AG08395 (cell line): ENCODE results near the gene PEX10.

Experiments used
- DNase-seq: peaks from one replicate; pipeline ENCODE4 v3.0.0; 2012; ENCODE audit warnings: mixed read lengths, low spot score

The PEX10 gene

GRCh38 chr1:2425892-2426291 is 13.5 kb upstream of the PEX10 start:
- no peak for DNase-seq

GRCh38 chr1:2422523-2422922 is 10.2 kb upstream of the PEX10 start:
- no peak for DNase-seq

- no peak for DNase-seq
These were observed 7.1 kb upstream of the PEX10 start for GRCh38 chr1:2419416-2419815.

GRCh38 chr1:2418791-2419320 is 6.5 kb upstream of the PEX10 start:
- DNase-seq = no peak

GRCh38 chr1:2417833-2418225 is 5.5 kb upstream of the PEX10 start:
- no peak for DNase-seq

GRCh38 chr1:2417083-2417832 is 4.9 kb upstream of the PEX10 start:
- DNase-seq = no peak

- DNase-seq = no peak
These were observed 4.0 kb upstream of the PEX10 start for GRCh38 chr1:2416403-2416802.

GRCh38 chr1:2415801-2416208 is 3.4 kb upstream of the PEX10 start:
- no peak for DNase-seq

GRCh38 chr1:2415337-2415736 is 3.0 kb upstream of the PEX10 start:
- DNase-seq = no peak

GRCh38 chr1:2414297-2414958 is 2.1 kb upstream of the PEX10 start:
- peak; percentile 87 for DNase-seq

- DNase-seq = no peak
These were observed 1.3 kb upstream of the PEX10 start for GRCh38 chr1:2413495-2414296.

- DNase-seq = peak; percentile 62
These were observed 570 bp upstream of the PEX10 start for GRCh38 chr1:2412773-2413494.

GRCh38 chr1:2411801-2412394 is 466 bp downstream of the PEX10 start:
- no peak for DNase-seq

GRCh38 chr1:2409745-2410144 is 2.6 kb downstream of the PEX10 start:
- DNase-seq = no peak

- DNase-seq = no peak
These were observed 3.5 kb downstream of the PEX10 start for GRCh38 chr1:2408859-2409276.

- no peak for DNase-seq
These were observed 3.9 kb downstream of the PEX10 start for GRCh38 chr1:2408456-2408855.

GRCh38 chr1:2407991-2408275 is 4.4 kb downstream of the PEX10 start:
- no peak for DNase-seq

GRCh38 chr1:2407166-2407990 is 5.0 kb downstream of the PEX10 start:
- DNase-seq = no peak

GRCh38 chr1:2406451-2407041 is 5.8 kb downstream of the PEX10 start:
- DNase-seq = no peak

- no peak for DNase-seq
These were observed 6.6 kb downstream of the PEX10 start for GRCh38 chr1:2405588-2406295.
